Subcutaneous preadipocyte (primary cell): Measurements from ENCODE around the gene PSMC1. TPM values are rescaled to one million over a fixed set of nuclear protein-coding genes. Genes with fewer than 3 reads are reported as not detected.

Experiments used
- total RNA-seq: library from RNA; depleted of rRNA; stranded (reverse); fragments of >200 nt; gene quantifications from 2 replicates; pipeline ENCODE4 v1.2.3, GENCODE V29; 2012

The PSMC1 gene
- total RNA-seq: 80.5 and 104 TPM in 2 replicates

GRCh38 chr14:90256354-90257131 lies at the start of gene PSMC1:
Gene PSMC1, plus strand, starts transcription at chr14:90256553. Its CDS starts 45 bp downstream, at chr14:90256598.

Other genes with a start within 250 kb of the PSMC1 start
- not detected in 2 replicates for gene KCNK13, start 194.6 kb upstream of the PSMC1 start, total RNA-seq
- gene NRDE2, start 75.4 kb downstream of the PSMC1 start, total RNA-seq: 8.8 and 11.7 TPM in 2 replicates
- gene CALM1, start 140.5 kb downstream of the PSMC1 start, total RNA-seq: 303 and 354 TPM in 2 replicates